IMR-90 (cell line): ENCODE results near the gene EML4. TPM values are rescaled to one million over a fixed set of nuclear protein-coding genes. Genes with fewer than 3 reads are reported as not detected.

Source experiments
- ATAC-seq: fragments of 200-7000 bp; cut with Tn5 transposase; 2 replicates; pipeline ENCODE4 v1.9.1; 2020; ENCODE audit warnings: low read depth, mild to moderate bottlenecking, moderate library complexity
- BruUV-seq: library from RNA; stranded (reverse); fragments of 400-500 nt; replicated peaks from 2 replicates; lab custom pipeline; 2021; lab: Mats Ljungman, UMichigan
- CTCF ChIA-PET: fragments of 300-600 bp; formaldehyde crosslinking; extraction: SDS; loops from one replicate; lab custom pipeline; 2021; ENCODE audit warnings: antibody characterized with exemption; lab: Yijun Ruan, JAX
- POLR2A ChIA-PET: fragments of 300-600 bp; sonication (Branson Sonifier 250); formaldehyde crosslinking; loops from one replicate; lab custom pipeline; 2022; ENCODE audit warnings: antibody characterized with exemption; ENCODE audit not compliant: unreplicated experiment; lab: Charles Lee
- DNase-seq: peaks from one replicate; pipeline ENCODE4 v3.0.0; 2013
- H2AFZ ChIP-seq: replicated peaks from 2 replicates; pipeline ENCODE3; 2013; ENCODE audit warnings: low read length, mild to moderate bottlenecking; ENCODE audit not compliant: poor library complexity
- H2AK5ac ChIP-seq: 2 replicates; pipeline ENCODE4 v1.6.1; 2013; ENCODE audit warnings: low read depth, low read length, inconsistent platforms
- H2AK9ac ChIP-seq: replicated peaks from 2 replicates; pipeline ENCODE3; 2013; ENCODE audit warnings: mild to moderate bottlenecking, low read depth, low read length, moderate library complexity; ENCODE audit not compliant: poor library complexity
- H2BK120ac ChIP-seq: 2 replicates; pipeline ENCODE4 v1.6.1; 2013; ENCODE audit warnings: low read depth, low read length, inconsistent platforms
- H2BK15ac ChIP-seq: 3 replicates; pipeline ENCODE4 v1.6.1; 2013; ENCODE audit warnings: low read depth, low read length, inconsistent platforms
- H2BK20ac ChIP-seq: 2 replicates; pipeline ENCODE4 v1.6.1; 2013; ENCODE audit warnings: low read depth, mild to moderate bottlenecking, inconsistent platforms, low read length, moderate library complexity
- H2BK5ac ChIP-seq: 2 replicates; pipeline ENCODE4 v1.6.1; 2013; ENCODE audit warnings: mild to moderate bottlenecking, low read depth, low read length, inconsistent platforms; ENCODE audit not compliant: poor library complexity, severe bottlenecking
- H3K14ac ChIP-seq: replicated peaks from 2 replicates; pipeline ENCODE4 v1.6.1; 2013; ENCODE audit warnings: low read depth, low read length, inconsistent platforms
- H3K18ac ChIP-seq: 2 replicates; pipeline ENCODE4 v1.6.1; 2013; ENCODE audit warnings: low read depth, low read length, control low read depth
- H3K23ac ChIP-seq: 2 replicates; pipeline ENCODE4 v1.6.1; 2013; ENCODE audit warnings: low read depth, low read length, inconsistent platforms
- H3K27ac ChIP-seq: 2 replicates; pipeline ENCODE4 v1.5.1; 2013; ENCODE audit warnings: mild to moderate bottlenecking, control low read depth, low read length; ENCODE audit not compliant: insufficient read depth
- H3K27me3 ChIP-seq: 2 replicates; pipeline ENCODE4 v1.6.1; 2013; ENCODE audit warnings: low read length; ENCODE audit not compliant: control insufficient read depth, insufficient read depth
- H3K36me3 ChIP-seq: 2 replicates; pipeline ENCODE4 v1.6.1; 2013; ENCODE audit warnings: low read length, mixed read lengths; ENCODE audit not compliant: control insufficient read depth, insufficient read depth
- H3K4ac ChIP-seq: 2 replicates; pipeline ENCODE4 v1.6.1; 2013; ENCODE audit warnings: low read depth, low read length, inconsistent platforms
- H3K4me1 ChIP-seq: 2 replicates; pipeline ENCODE4 v1.6.1; 2013; ENCODE audit warnings: low read length, mixed read lengths; ENCODE audit not compliant: control insufficient read depth, insufficient read depth
- H3K4me2 ChIP-seq: 2 replicates; pipeline ENCODE4 v1.6.1; 2013; ENCODE audit warnings: low read depth, mild to moderate bottlenecking, control low read depth, low read length, moderate library complexity
- H3K4me3 ChIP-seq: 2 replicates; pipeline ENCODE4 v1.5.1; 2013; ENCODE audit warnings: low read depth, mild to moderate bottlenecking, control low read depth, low read length, moderate library complexity; ENCODE audit not compliant: insufficient read depth
- H3K56ac ChIP-seq: 2 replicates; pipeline ENCODE4 v1.6.1; 2013; ENCODE audit warnings: low read length, inconsistent platforms; ENCODE audit not compliant: insufficient read depth; ENCODE audit errors: extremely low read depth
- H3K79me1 ChIP-seq, 2 experiments: 2 replicates each; pipeline ENCODE4 v1.6.1; 2013; ENCODE audit warnings: low read length in 2 of 2, inconsistent platforms in 1 of 2, low read depth in 1 of 2
- H3K9ac ChIP-seq: 2 replicates; pipeline ENCODE4 v1.6.1; 2013; ENCODE audit warnings: low read depth, low read length, control low read depth
- H3K9me1 ChIP-seq: 2 replicates; pipeline ENCODE4 v1.6.1; 2013; ENCODE audit warnings: low read length, inconsistent platforms; ENCODE audit not compliant: insufficient read depth
- H3K9me3 ChIP-seq: 2 replicates; pipeline ENCODE4 v1.6.1; 2013; ENCODE audit warnings: low read length; ENCODE audit not compliant: control insufficient read depth, insufficient read depth
- H4K20me1 ChIP-seq: 2 replicates; pipeline ENCODE4 v1.6.1; 2013; ENCODE audit warnings: low read length, inconsistent platforms; ENCODE audit not compliant: insufficient read depth
- H4K5ac ChIP-seq: 2 replicates; pipeline ENCODE4 v1.6.1; 2013; ENCODE audit warnings: mild to moderate bottlenecking, low read depth, low read length, control low read depth
- H4K8ac ChIP-seq, 2 experiments: 2 replicates each; pipeline ENCODE4 v1.6.1; 2013; ENCODE audit warnings: low read depth in 2 of 2, low read length in 2 of 2, control low read depth in 1 of 2, inconsistent platforms in 1 of 2
- H4K91ac ChIP-seq: 2 replicates; pipeline ENCODE4 v1.6.1; 2013; ENCODE audit warnings: low read depth, low read length, inconsistent platforms; ENCODE audit not compliant: insufficient read depth
- BHLHE40 ChIP-seq: fragments of 150-350 bp; IDR thresholded peaks from 2 replicates; pipeline ENCODE4 v1.6.1; 2016; ENCODE audit warnings: mild to moderate bottlenecking, low read depth, low read length
- CEBPB ChIP-seq: IDR thresholded peaks from 2 replicates; pipeline ENCODE4 v1.6.1; 2012; ENCODE audit warnings: low read depth, low read length, improper control_type of control experiment
- CHD1 ChIP-seq: IDR thresholded peaks from 2 replicates; pipeline ENCODE4 v1.6.1; 2012; ENCODE audit warnings: low read depth, low read length, improper control_type of control experiment
- CTCF ChIP-seq: conservative IDR thresholded peaks from 2 replicates; pipeline ENCODE4 v1.5.1; 2012; ENCODE audit warnings: mild to moderate bottlenecking, low read depth, low read length, improper control_type of control experiment
- ELK1 ChIP-seq: fragments of 150-350 bp; IDR thresholded peaks from 2 replicates; pipeline ENCODE4 v1.6.1; 2016; ENCODE audit warnings: low read depth, mild to moderate bottlenecking, low read length, moderate library complexity, borderline replicate concordance
- FOS ChIP-seq: fragments of 150-350 bp; IDR thresholded peaks from 2 replicates; pipeline ENCODE4 v1.6.1; 2016; ENCODE audit warnings: low read depth, low read length
- MAFK ChIP-seq: IDR thresholded peaks from 2 replicates; pipeline ENCODE4 v1.6.1; 2012; ENCODE audit warnings: low read depth, low read length, improper control_type of control experiment
- MAZ ChIP-seq: IDR thresholded peaks from 2 replicates; pipeline ENCODE4 v1.6.1; 2012; ENCODE audit warnings: low read depth, mild to moderate bottlenecking, low read length, improper control_type of control experiment, moderate library complexity, borderline replicate concordance
- MXI1 ChIP-seq: IDR thresholded peaks from 2 replicates; pipeline ENCODE4 v1.6.1; 2012; ENCODE audit warnings: low read depth, mild to moderate bottlenecking, low read length, moderate library complexity, borderline replicate concordance
- NFE2L2 ChIP-seq: fragments of 150-350 bp; IDR thresholded peaks from 2 replicates; pipeline ENCODE4 v1.6.1; 2016; ENCODE audit warnings: low read depth, mild to moderate bottlenecking, low read length
- POLR2A ChIP-seq: IDR thresholded peaks from 2 replicates; pipeline ENCODE4 v1.6.1; 2012; ENCODE audit warnings: mild to moderate bottlenecking, low read depth, low read length
- RAD21 ChIP-seq: IDR thresholded peaks from 2 replicates; pipeline ENCODE4 v1.6.1; 2012; ENCODE audit warnings: low read length, improper control_type of control experiment
- RCOR1 ChIP-seq: IDR thresholded peaks from 2 replicates; pipeline ENCODE4 v1.6.1; 2012; ENCODE audit warnings: mild to moderate bottlenecking, low read length, improper control_type of control experiment; ENCODE audit not compliant: insufficient replicate concordance
- RFX5 ChIP-seq: IDR thresholded peaks from 2 replicates; pipeline ENCODE4 v1.8.0; 2012; ENCODE audit warnings: low read depth, mild to moderate bottlenecking, low read length, moderate library complexity
- SMC3 ChIP-seq: fragments of 150-350 bp; IDR thresholded peaks from 2 replicates; pipeline ENCODE4 v1.6.1; 2016; ENCODE audit warnings: low read depth, mild to moderate bottlenecking, antibody characterized with exemption, low read length, moderate library complexity
- USF2 ChIP-seq: fragments of 150-350 bp; IDR thresholded peaks from 2 replicates; pipeline ENCODE4 v1.6.1; 2017; ENCODE audit warnings: mild to moderate bottlenecking, antibody characterized with exemption, low read length, low read depth
- WGBS, 2 experiments: methylation state at CpG; one replicate each; pipeline versions ENCODE4 v1.1.5 to v1.1.7; 2013; ENCODE audit warnings: missing lambda C conversion rate in 2 of 2; ENCODE audit not compliant: insufficient read length in 1 of 2; ENCODE audit errors: extremely low coverage in 2 of 2; 5-methylcytosine and 5-hydroxymethylcytosine counted together
- dilution Hi-C: fragments of 300-500 bp; cut with HindIII; formaldehyde crosslinking; loops from one replicate; pipeline ENCODE4 v1.14.3; 2018; ENCODE audit warnings: low sequenced_read_pairs; ENCODE audit not compliant: unreplicated experiment
- in situ Hi-C: fragments of 300-500 bp; cut with MboI; formaldehyde crosslinking; loops from 3 replicates; pipeline ENCODE4 v1.14.3; 2019; ENCODE audit warnings: low sequenced_read_pairs, inconsistent platforms, mixed read lengths
- intact Hi-C: fragments of 100-400 bp; cut with micrococcal nuclease; formaldehyde crosslinking; loops from 2 replicates; pipeline ENCODE4 v1.10.0; 2022
- polyA plus RNA-seq, 3 experiments: library from polyadenylated mRNA; depleted of rRNA; stranded (reverse); fragments of >200 nt; gene quantifications; 2 replicates each; pipeline ENCODE4 v1.2.3, GENCODE V29; 2012; ENCODE audit warnings: low replicate concordance in 1 of 3
- total RNA-seq: library from RNA; depleted of rRNA; stranded (reverse); fragments of >200 nt; gene quantifications from 2 replicates; pipeline ENCODE4 v1.2.3, GENCODE V29; 2012

Gene EML4
- total and polyA plus RNA-seq, 2 of the 4 experiments (the other 2 are of a cell fraction), result 29.7 to 73.7 TPM

GRCh38 chr2:42321452-42322064, 152.4 kb downstream of the EML4 start:
- Histone ChIP-seq H3K36me3 (peaks cover 11% of the 10 kb centered on the region), H2AK9ac (no peak overlapping the region), H2BK20ac (no peak overlapping the region), H3K4me1 (no peaks in the 10 kb centered on the region; the same call in 1 of the 2 replicates), H2BK120ac (no peak overlapping the region), H2BK15ac (no peak overlapping the region), H2AFZ (no peak overlapping the region), H4K5ac (no peak overlapping the region), H4K8ac (no peak overlapping the region), H3K9ac (no peak overlapping the region), H3K4me2 (no peak overlapping the region), H3K27me3 (no peaks in the 10 kb centered on the region), H4K91ac (no peak overlapping the region), H3K9me3 (no peaks in the 10 kb centered on the region), H3K79me1 (peaks cover 0 to 21% of the 10 kb centered on the region in 2 experiments; a peak in 3 of 4 replicates), H4K20me1 (no peaks in the 10 kb centered on the region), H3K14ac (no peak overlapping the region), H3K18ac (no peak overlapping the region), H3K4ac (no peak overlapping the region), H3K9me1 (peaks cover 6% of the 10 kb centered on the region), H3K23ac (no peak overlapping the region), H3K56ac (no peak overlapping the region), H3K4me3 (no peak overlapping the region), H2AK5ac (no peak overlapping the region), H2BK5ac (no peak overlapping the region), H3K27ac (no peak overlapping the region)
- no CpG with 5 or more reads among the region's 2 CpGs for WGBS, 2 experiments
- intact Hi-C loops (loop anchor here (10.0 kb wide), 1 partner anchor 457 kb away; no protein-coding TSS in a partner anchor), in situ Hi-C loops (loop anchor here (5.0 to 10.0 kb wide), 2 partner anchors 224 to 467 kb away; no protein-coding TSS in a partner anchor), dilution Hi-C loops (no loop called here)
- ChIA-PET POLR2A (no interaction called here), CTCF (no interaction called here)
- BruUV-seq, result no TSS peak
- TF ChIP-seq POLR2A (no peak), FOS (no peak), CTCF (no peak), MXI1 (no peak), RFX5 (no peak), ELK1 (no peak), MAZ (no peak), CEBPB (no peak), SMC3 (no peak), RAD21 (no peak), MAFK (no peak), NFE2L2 (no peak), BHLHE40 (no peak), RCOR1 (no peak), USF2 (no peak), CHD1 (no peak)
- no peak for ATAC-seq
- no peak for DNase-seq
